Keratinocyte (primary cell): Measurements from ENCODE around the gene UPK3BL1.
"Not testable (repeated sequence)": the region's sequence is repeated elsewhere in the genome, so short reads cannot be mapped to it uniquely, and the experiment has no call there.

Experiments used
- EZH2 ChIP-seq: IDR thresholded peaks from one replicate; pipeline ENCODE4 v1.6.1; 2012; ENCODE audit warnings: inconsistent platforms, mild to moderate bottlenecking, low read length, moderate library complexity
- TF ChIP-seq, protein P1 (sequence below), 3 experiments: IDR thresholded peaks in 1 of 3; conservative IDR thresholded peaks in 1 of 3; optimal IDR thresholded peaks in 1 of 3; 2 replicates in 2 of 3; 3 replicates in 1 of 3; pipeline versions ENCODE3 to v1.5.1; 2011; ENCODE audit warnings: low read length in 3 of 3, mild to moderate bottlenecking in 3 of 3, moderate library complexity in 2 of 3, control low read depth in 1 of 3, inconsistent platforms in 1 of 3; ENCODE audit not compliant: insufficient read depth in 2 of 3; ENCODE audit errors: extremely low read depth in 1 of 3

DNA sequence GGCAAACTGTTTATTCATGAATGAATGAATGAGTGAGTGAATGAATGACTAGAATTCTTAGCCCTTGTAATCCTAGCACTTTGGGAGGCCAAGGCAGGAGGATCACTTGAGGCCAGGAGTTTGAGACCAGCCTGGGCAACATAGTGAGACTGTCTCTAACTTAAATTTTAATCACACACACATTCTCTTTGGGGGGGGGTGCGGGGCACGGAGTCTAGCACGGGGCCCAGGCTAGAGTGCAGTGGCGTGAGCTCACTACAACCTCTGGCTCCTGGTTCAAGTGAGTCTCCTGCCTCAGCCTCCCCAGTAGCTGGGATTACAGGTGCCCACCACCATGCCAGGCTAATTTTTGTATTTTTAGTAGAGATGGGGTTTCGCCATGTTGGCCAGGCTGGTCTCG, 48.0 kb upstream of the UPK3BL1 start:
- TF ChIP-seq, protein P1, sequence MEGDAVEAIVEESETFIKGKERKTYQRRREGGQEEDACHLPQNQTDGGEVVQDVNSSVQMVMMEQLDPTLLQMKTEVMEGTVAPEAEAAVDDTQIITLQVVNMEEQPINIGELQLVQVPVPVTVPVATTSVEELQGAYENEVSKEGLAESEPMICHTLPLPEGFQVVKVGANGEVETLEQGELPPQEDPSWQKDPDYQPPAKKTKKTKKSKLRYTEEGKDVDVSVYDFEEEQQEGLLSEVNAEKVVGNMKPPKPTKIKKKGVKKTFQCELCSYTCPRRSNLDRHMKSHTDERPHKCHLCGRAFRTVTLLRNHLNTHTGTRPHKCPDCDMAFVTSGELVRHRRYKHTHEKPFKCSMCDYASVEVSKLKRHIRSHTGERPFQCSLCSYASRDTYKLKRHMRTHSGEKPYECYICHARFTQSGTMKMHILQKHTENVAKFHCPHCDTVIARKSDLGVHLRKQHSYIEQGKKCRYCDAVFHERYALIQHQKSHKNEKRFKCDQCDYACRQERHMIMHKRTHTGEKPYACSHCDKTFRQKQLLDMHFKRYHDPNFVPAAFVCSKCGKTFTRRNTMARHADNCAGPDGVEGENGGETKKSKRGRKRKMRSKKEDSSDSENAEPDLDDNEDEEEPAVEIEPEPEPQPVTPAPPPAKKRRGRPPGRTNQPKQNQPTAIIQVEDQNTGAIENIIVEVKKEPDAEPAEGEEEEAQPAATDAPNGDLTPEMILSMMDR (optimal IDR thresholded peaks at IDR 0.05 in 1 of 3, IDR thresholded peaks at IDR 0.05 in 1 of 3, conservative IDR thresholded peaks at IDR 0.05 in 1 of 3; ENCODE audit: extremely low read depth in 1 of 3, insufficient read depth in 2 of 3, low read length in 3 of 3) = not testable (repeated sequence)
- TF ChIP-seq EZH2 = not testable (repeated sequence)
